HUDEP-2 (cell line): Measurements from ENCODE around the gene MUTYH.

Experiments used
- DNase-seq, 76 experiments: peaks; one replicate each; lab custom pipeline; 2025; ENCODE audit not compliant: unreplicated experiment in 76 of 76; lab: John Stamatoyannopoulos, UW

MUTYH gene

GRCh38 chr1:45351508-45351907 is 11.3 kb upstream of the MUTYH start:
- DNase-seq: no peak

- peak in 21 of 76 experiments; percentile 6 to 45 (median 18) for DNase-seq
Measured at GRCh38 chr1:45348966-45349677, 8.9 kb upstream of the MUTYH start.

GRCh38 chr1:45348609-45348965 is 8.3 kb upstream of the MUTYH start:
- DNase-seq: no peak

GRCh38 chr1:45348020-45348419 is 7.8 kb upstream of the MUTYH start:
- DNase-seq: no peak

- no peak for DNase-seq
Measured at GRCh38 chr1:45346473-45346872, 6.2 kb upstream of the MUTYH start.

- no peak for DNase-seq
Measured at GRCh38 chr1:45345014-45345413, 4.8 kb upstream of the MUTYH start.

GRCh38 chr1:45344499-45344898 is 4.3 kb upstream of the MUTYH start:
- DNase-seq: no peak

GRCh38 chr1:45340816-45341466 is 701 bp upstream of the MUTYH start:
- DNase-seq: peak in 12 of 76 experiments; percentile 6 to 32 (median 18)

GRCh38 chr1:45337630-45338325 is 2.5 kb downstream of the MUTYH start:
- DNase-seq: no peak

- no peak for DNase-seq
Measured at GRCh38 chr1:45335855-45336324, 4.3 kb downstream of the MUTYH start.

- DNase-seq: peak in 6 of 76 experiments; percentile 16 to 39 (median 22)
Measured at GRCh38 chr1:45334308-45335245, 5.7 kb downstream of the MUTYH start.

- no peak for DNase-seq
Measured at GRCh38 chr1:45332346-45332720, 7.9 kb downstream of the MUTYH start.

GRCh38 chr1:45331436-45332345 is 8.5 kb downstream of the MUTYH start:
- no peak for DNase-seq

GRCh38 chr1:45329445-45329844 is 10.8 kb downstream of the MUTYH start:
- peak in 2 of 76 experiments; percentile 4 to 24 for DNase-seq

GRCh38 chr1:45328680-45329079 is 11.6 kb downstream of the MUTYH start:
- DNase-seq: peak in 2 of 76 experiments; percentile 7 to 9

- peak in 51 of 76 experiments; percentile 11 to 58 (median 36) for DNase-seq
Measured at GRCh38 chr1:45327644-45328515, 12.4 kb downstream of the MUTYH start.

- peak in 69 of 76 experiments; percentile 15 to 85 (median 69) for DNase-seq
Measured at GRCh38 chr1:45326627-45327623, 13.3 kb downstream of the MUTYH start, which contains the start of gene HPDL. Gene HPDL (plus strand): TSS chr1:45326895. CDS start chr1:45327149, 254 bp downstream.
